Chondrocyte (in vitro differentiated cells): ENCODE results near the gene ADGRF4. TPM values are rescaled to one million over a fixed set of nuclear protein-coding genes. Genes with fewer than 3 reads are reported as not detected.

ENCODE experiments used
- DNase-seq: peaks from one replicate; pipeline ENCODE4 v3.0.0; 2021; ENCODE audit warnings: mixed read lengths, low spot score
- H3K27ac Mint-ChIP-seq: one replicate; pipeline ENCODE4 v1.8.0; 2021; ENCODE audit warnings: mild to moderate bottlenecking, moderate library complexity, mixed read lengths; ENCODE audit not compliant: unreplicated experiment
- H3K27me3 Mint-ChIP-seq: 2 replicates; pipeline ENCODE4 v1.8.0; 2021; ENCODE audit warnings: low read depth, mixed read lengths
- H3K36me3 Mint-ChIP-seq: 2 replicates; pipeline ENCODE4 v1.8.0; 2021; ENCODE audit warnings: low read depth, mixed read lengths
- H3K4me1 Mint-ChIP-seq: 2 replicates; pipeline ENCODE4 v1.8.0; 2021; ENCODE audit warnings: low read depth, mild to moderate bottlenecking, mixed read lengths
- H3K4me3 Mint-ChIP-seq: one replicate; pipeline ENCODE4 v1.8.0; 2021; ENCODE audit warnings: mild to moderate bottlenecking, moderate library complexity, mixed read lengths; ENCODE audit not compliant: unreplicated experiment
- H3K9me3 Mint-ChIP-seq: 2 replicates; pipeline ENCODE4 v1.8.0; 2021; ENCODE audit warnings: low read depth, mixed read lengths
- CTCF ChIP-seq: fragments of 200-600 bp; sonication (generic); IDR thresholded peaks from 2 replicates; pipeline ENCODE4 v1.5.0; 2021; ENCODE audit warnings: antibody characterized with exemption, mild to moderate bottlenecking, moderate library complexity
- total RNA-seq: library from RNA; stranded (reverse); gene quantifications from 3 replicates; pipeline ENCODE4 v1.2.1, GENCODE V29; 2021

The ADGRF4 gene
- total RNA-seq, 1 donor from 2014 or later, result not detected

- Mint-ChIP-seq H3K4me3 (no peak overlapping the region), H3K4me1 (peaks cover 17% of the 10 kb centered on the region), H3K27me3 (peaks cover 3% of the 10 kb centered on the region), H3K27ac (no peak overlapping the region), H3K9me3 (peaks cover 15% of the 10 kb centered on the region), H3K36me3 (no peaks in the 10 kb centered on the region)
- no peak for TF ChIP-seq CTCF
- no peak for DNase-seq
Measured at GRCh38 chr6:47674673-47675072, 23.7 kb upstream of the ADGRF4 start.

GRCh38 chr6:47677381-47678100, 20.8 kb upstream of the ADGRF4 start:
- Mint-ChIP-seq H3K9me3 (peaks cover 15% of the 10 kb centered on the region), H3K27ac (no peak overlapping the region), H3K27me3 (peaks cover 3% of the 10 kb centered on the region), H3K4me1 (peaks cover 6% of the 10 kb centered on the region), H3K4me3 (no peak overlapping the region), H3K36me3 (no peaks in the 10 kb centered on the region)
- no peak for DNase-seq
- no peak for TF ChIP-seq CTCF

- peaks cover 3% of the 10 kb centered on the region for H3K27me3 Mint-ChIP-seq
- H3K27ac Mint-ChIP-seq, result no peak overlapping the region
- H3K36me3 Mint-ChIP-seq, result no peaks in the 10 kb centered on the region
- TF ChIP-seq CTCF, result no peak
- DNase-seq, result no peak
- peaks cover 15% of the 10 kb centered on the region for H3K9me3 Mint-ChIP-seq
- no peak overlapping the region for H3K4me3 Mint-ChIP-seq
- H3K4me1 Mint-ChIP-seq, result no peaks in the 10 kb centered on the region
Measured at GRCh38 chr6:47678739-47679138, 19.6 kb upstream of the ADGRF4 start.

- TF ChIP-seq CTCF, result no peak
- no peak for DNase-seq
- Mint-ChIP-seq H3K27me3 (peaks cover 3% of the 10 kb centered on the region), H3K4me1 (no peaks in the 10 kb centered on the region), H3K9me3 (peaks cover 15% of the 10 kb centered on the region), H3K4me3 (no peak overlapping the region), H3K36me3 (no peaks in the 10 kb centered on the region), H3K27ac (no peak overlapping the region)
Measured at GRCh38 chr6:47679322-47679906, 19.0 kb upstream of the ADGRF4 start.

- Mint-ChIP-seq H3K4me1 (no peaks in the 10 kb centered on the region), H3K36me3 (no peaks in the 10 kb centered on the region), H3K9me3 (peaks cover 11% of the 10 kb centered on the region), H3K27me3 (peaks cover 3% of the 10 kb centered on the region), H3K4me3 (no peak overlapping the region), H3K27ac (no peak overlapping the region)
- DNase-seq, result no peak
- no peak for TF ChIP-seq CTCF
Measured at GRCh38 chr6:47680051-47680450, 18.3 kb upstream of the ADGRF4 start.
